DND-41 (cell line): ENCODE data around the gene DENND2D.
A peak's percentile ranks its signal among the peaks of the same experiment; 100 is the strongest.

Experiments used
- ATAC-seq: fragments of 200-7000 bp; cut with Tn5 transposase; 3 replicates; pipeline ENCODE4 v1.9.1; 2021; ENCODE audit warnings: low read depth; ENCODE audit not compliant: insufficient read depth
- DNase-seq: peaks from one replicate; pipeline ENCODE4 v3.0.0-alpha.2; 2020
- H2AFZ ChIP-seq: 2 replicates; pipeline ENCODE4 v1.6.0; 2012; ENCODE audit warnings: low read depth, low read length
- H3K27ac ChIP-seq: 2 replicates; pipeline ENCODE4 v1.5.1; 2012; ENCODE audit warnings: low read length, inconsistent platforms
- H3K27me3 ChIP-seq: fragments of 200-600 bp; sonication (generic); 2 replicates; pipeline ENCODE4 v1.6.0; 2012; ENCODE audit warnings: low read length, mild to moderate bottlenecking, inconsistent platforms; ENCODE audit not compliant: insufficient read depth, poor library complexity
- H3K36me3 ChIP-seq: 2 replicates; pipeline ENCODE4 v1.5.1; 2012; ENCODE audit warnings: low read length, inconsistent platforms; ENCODE audit not compliant: insufficient read depth
- H3K4me1 ChIP-seq: 2 replicates; pipeline ENCODE4 v1.5.1; 2012; ENCODE audit warnings: mild to moderate bottlenecking, low read length; ENCODE audit not compliant: insufficient read depth
- H3K4me2 ChIP-seq: 2 replicates; pipeline ENCODE4 v1.6.0; 2012; ENCODE audit warnings: mild to moderate bottlenecking, moderate library complexity, low read length, inconsistent platforms; ENCODE audit not compliant: insufficient read depth
- H3K4me3 ChIP-seq, 2 experiments: fragments of 200-600 bp in 1 of 2; shearing (Covaris generic) in 1 of 2; 2 replicates each; pipeline ENCODE4 v1.5.1; 2012 to 2016; ENCODE audit warnings: inconsistent platforms in 2 of 2, low read length in 2 of 2, mild to moderate bottlenecking in 2 of 2, low read depth in 1 of 2, moderate library complexity in 1 of 2
- H3K79me2 ChIP-seq: 2 replicates; pipeline ENCODE4 v1.6.0; 2012; ENCODE audit warnings: low read length, inconsistent platforms; ENCODE audit not compliant: insufficient read depth
- H3K9ac ChIP-seq: 2 replicates; pipeline ENCODE4 v1.6.0; 2012; ENCODE audit warnings: low read depth, mild to moderate bottlenecking, inconsistent platforms, low read length, moderate library complexity
- H3K9me3 ChIP-seq: 2 replicates; pipeline ENCODE4 v1.5.1; 2012; ENCODE audit warnings: low read length, moderate library complexity, mild to moderate bottlenecking, inconsistent platforms; ENCODE audit not compliant: insufficient read depth, severe bottlenecking
- H4K20me1 ChIP-seq: 2 replicates; pipeline ENCODE4 v1.6.0; 2012; ENCODE audit warnings: low read length; ENCODE audit not compliant: insufficient read depth
- EZH2 ChIP-seq: IDR thresholded peaks from 3 replicates; pipeline ENCODE4 v1.6.1; 2012; ENCODE audit warnings: borderline replicate concordance, low read depth, mild to moderate bottlenecking, moderate library complexity, low read length, inconsistent platforms; ENCODE audit not compliant: severe bottlenecking
- TF ChIP-seq, protein P1 (sequence below): IDR thresholded peaks from 2 replicates; pipeline ENCODE4 v1.5.1; 2012; ENCODE audit warnings: borderline replicate concordance, low read length, moderate library complexity, mild to moderate bottlenecking; ENCODE audit not compliant: poor library complexity, severe bottlenecking; ENCODE audit errors: extremely low read depth

Gene DENND2D

DNA sequence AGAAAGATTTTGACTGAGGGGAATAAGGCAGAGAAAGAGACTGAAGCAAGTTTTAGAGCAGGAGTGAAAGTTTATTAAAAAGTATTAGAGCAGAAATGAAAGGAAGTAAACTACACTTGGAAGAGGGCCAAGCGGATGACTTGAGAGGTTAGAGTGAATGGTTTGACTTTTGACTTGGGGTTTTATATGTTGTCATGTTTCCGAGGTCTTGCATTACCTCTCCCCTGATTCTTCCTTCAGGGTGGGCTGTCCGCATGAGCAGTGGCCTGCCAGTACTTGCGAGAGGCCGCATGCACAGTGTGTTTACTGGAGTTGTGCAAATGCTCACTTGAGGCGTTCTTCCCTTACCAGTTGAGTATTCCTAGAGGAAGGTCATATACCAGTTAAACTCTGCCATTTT lies 13.0 kb upstream of the DENND2D start:
- Histone ChIP-seq H4K20me1 (no peaks in the 10 kb centered on the region), H3K27me3 (no peaks in the 10 kb centered on the region), H3K36me3 (no peaks in the 10 kb centered on the region), H2AFZ (no peak overlapping the region), H3K27ac (peak overlapping the region; percentile 95), H3K4me3 (peak overlapping the region in 1 of 2 experiments; percentile 43; a peak in 1 of 4 replicates), H3K4me1 (peaks cover 94% of the 10 kb centered on the region), H3K4me2 (peak overlapping the region; percentile 56), H3K9ac (peak overlapping the region; percentile 59), H3K79me2 (peaks cover 12% of the 10 kb centered on the region; the same call in 1 of the 2 replicates), H3K9me3 (no peaks in the 10 kb centered on the region)
- ATAC-seq (no peak), DNase-seq (peak; percentile 53)
- TF ChIP-seq EZH2: no peak
- TF ChIP-seq, protein P1, sequence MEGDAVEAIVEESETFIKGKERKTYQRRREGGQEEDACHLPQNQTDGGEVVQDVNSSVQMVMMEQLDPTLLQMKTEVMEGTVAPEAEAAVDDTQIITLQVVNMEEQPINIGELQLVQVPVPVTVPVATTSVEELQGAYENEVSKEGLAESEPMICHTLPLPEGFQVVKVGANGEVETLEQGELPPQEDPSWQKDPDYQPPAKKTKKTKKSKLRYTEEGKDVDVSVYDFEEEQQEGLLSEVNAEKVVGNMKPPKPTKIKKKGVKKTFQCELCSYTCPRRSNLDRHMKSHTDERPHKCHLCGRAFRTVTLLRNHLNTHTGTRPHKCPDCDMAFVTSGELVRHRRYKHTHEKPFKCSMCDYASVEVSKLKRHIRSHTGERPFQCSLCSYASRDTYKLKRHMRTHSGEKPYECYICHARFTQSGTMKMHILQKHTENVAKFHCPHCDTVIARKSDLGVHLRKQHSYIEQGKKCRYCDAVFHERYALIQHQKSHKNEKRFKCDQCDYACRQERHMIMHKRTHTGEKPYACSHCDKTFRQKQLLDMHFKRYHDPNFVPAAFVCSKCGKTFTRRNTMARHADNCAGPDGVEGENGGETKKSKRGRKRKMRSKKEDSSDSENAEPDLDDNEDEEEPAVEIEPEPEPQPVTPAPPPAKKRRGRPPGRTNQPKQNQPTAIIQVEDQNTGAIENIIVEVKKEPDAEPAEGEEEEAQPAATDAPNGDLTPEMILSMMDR: no peak

DNA sequence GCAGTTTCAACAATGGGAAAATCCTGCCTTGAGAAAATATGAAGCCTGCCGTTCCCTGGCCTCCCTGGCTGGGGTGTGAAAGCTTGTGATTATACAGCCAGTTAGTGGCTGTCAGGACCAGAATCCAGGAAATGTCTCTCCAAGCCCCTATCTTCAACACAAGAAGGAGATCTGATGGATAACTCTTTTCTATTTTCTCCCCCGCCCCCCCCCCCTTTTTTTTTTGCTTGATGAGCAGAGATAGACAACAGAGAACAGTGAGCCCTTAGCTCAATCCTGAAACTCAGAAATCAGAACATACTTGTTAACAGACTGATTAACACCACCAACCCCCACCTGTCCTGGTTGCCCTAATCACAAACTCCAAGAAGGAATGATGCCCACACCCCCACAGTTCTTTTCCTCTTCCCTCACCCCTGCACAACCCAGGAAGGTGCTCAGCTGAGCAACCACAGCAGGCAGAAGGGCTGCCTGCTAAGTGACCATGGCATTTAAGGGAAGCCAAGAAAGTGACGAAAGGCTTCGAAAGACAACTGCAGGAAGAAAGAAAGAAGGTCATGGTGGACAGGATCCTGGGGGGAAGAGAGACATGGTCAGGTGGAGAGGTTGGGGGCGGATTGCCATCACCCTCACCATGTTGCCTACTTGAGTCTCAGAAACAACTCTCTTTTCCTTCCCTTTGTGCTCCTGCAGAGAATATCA lies 12.3 kb upstream of the DENND2D start:
- no peak for ATAC-seq
- DNase-seq: peak; percentile 39
- TF ChIP-seq EZH2: no peak
- TF ChIP-seq, protein P1: no peak
- H3K27me3 ChIP-seq: no peaks in the 10 kb centered on the region
- H3K36me3 ChIP-seq: no peaks in the 10 kb centered on the region
- no peaks in the 10 kb centered on the region for H3K9me3 ChIP-seq
- no peak overlapping the region for H2AFZ ChIP-seq
- H3K9ac ChIP-seq: peak overlapping the region; percentile 59
- no peaks in the 10 kb centered on the region for H4K20me1 ChIP-seq
- peaks cover 8% of the 10 kb centered on the region; the same call in 1 of the 2 replicates for H3K79me2 ChIP-seq
- peak overlapping the region in 1 of 2 experiments; percentile 7; a peak in 1 of 4 replicates for H3K4me3 ChIP-seq
- peaks cover 94% of the 10 kb centered on the region for H3K4me1 ChIP-seq
- H3K4me2 ChIP-seq: peak overlapping the region; percentile 31
- H3K27ac ChIP-seq: peak overlapping the region; percentile 95

DNA sequence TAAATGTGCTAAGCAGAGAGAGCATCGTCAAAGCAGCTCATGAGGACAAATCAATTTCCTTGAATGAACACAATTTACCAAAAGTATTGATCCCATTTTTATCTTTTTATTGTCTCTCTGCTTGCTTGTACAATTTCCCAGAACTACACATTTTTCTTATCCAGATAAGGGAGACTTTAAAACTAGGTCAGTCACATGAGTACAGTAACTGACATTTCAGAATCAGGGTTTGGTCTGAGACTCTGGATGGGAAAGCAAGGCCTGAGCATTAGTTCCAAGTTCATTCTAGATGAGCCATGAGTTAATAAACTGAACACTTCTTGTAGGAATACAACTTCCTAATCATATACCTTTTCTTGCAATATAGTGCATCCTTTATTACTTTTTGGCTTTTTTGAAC lies 11.5 kb upstream of the DENND2D start:
- ATAC-seq (no peak), DNase-seq (peak; percentile 3)
- H2AFZ ChIP-seq: no peak overlapping the region

More for the DNA sequence above, 11.5 kb upstream of the DENND2D start:
- TF ChIP-seq, protein P1: no peak
- TF ChIP-seq EZH2: no peak
- H3K36me3 ChIP-seq: no peaks in the 10 kb centered on the region
- no peaks in the 10 kb centered on the region for H3K27me3 ChIP-seq
- no peaks in the 10 kb centered on the region for H3K79me2 ChIP-seq
- H3K9me3 ChIP-seq: no peaks in the 10 kb centered on the region
- no peaks in the 10 kb centered on the region for H4K20me1 ChIP-seq
- H3K4me3 ChIP-seq: no peak overlapping the region
- no peak overlapping the region for H3K4me2 ChIP-seq
- H3K9ac ChIP-seq: peak overlapping the region; percentile 59; the same call in 1 of the 2 replicates
- peak overlapping the region; percentile 95 for H3K27ac ChIP-seq
- peaks cover 94% of the 10 kb centered on the region for H3K4me1 ChIP-seq
